Pulmonary artery endothelial cell (primary cell): Measurements from ENCODE around the gene C20orf204. TPM values are rescaled to one million over a fixed set of nuclear protein-coding genes. Genes with fewer than 3 reads are reported as not detected.
"Not testable (repeated sequence)": the region's sequence is repeated elsewhere in the genome, so short reads cannot be mapped to it uniquely, and the experiment has no call there.

Experiments
- DNase-seq: peaks from one replicate; pipeline ENCODE4 v3.0.0-alpha.2; 2011; ENCODE audit warnings: low read depth, low spot score
- total RNA-seq: library from RNA; depleted of rRNA; stranded (reverse); fragments of >200 nt; gene quantifications from 2 replicates; pipeline ENCODE4 v1.2.3, GENCODE V29; 2014

Gene C20orf204, protein sequence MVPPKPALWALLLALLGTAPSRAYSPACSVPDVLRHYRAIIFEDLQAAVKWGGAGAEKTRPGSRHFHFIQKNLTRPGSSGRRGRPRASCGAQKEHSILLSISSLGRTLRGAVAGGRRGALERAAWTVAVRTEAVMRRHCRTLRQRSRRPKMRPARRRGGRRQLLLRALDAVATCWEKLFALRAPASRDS
- total RNA-seq, result 1.7 and 1.9 TPM in 2 replicates

DNA sequence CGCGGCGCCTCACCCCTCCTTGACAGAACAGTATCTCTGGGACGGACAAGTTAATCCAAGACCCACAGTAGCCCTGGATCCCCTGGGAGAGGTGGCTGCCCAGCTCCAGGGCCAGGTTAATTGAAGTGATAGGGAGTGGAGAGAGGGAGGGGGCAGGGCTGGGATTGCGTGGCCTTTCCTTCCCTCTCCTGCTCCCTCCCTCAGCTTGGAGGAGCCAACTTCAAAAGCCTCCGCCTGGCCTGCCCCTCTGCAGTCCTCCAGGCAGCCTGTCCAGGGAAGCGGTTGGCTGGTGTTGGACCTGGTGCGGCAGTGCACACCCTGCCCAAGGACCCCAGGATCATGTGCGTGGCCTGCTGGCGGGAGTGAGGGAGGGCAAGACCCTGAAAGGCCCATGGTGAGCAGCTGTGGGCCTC lies at the start of gene C20orf204:
TSS of gene C20orf204 (plus strand) at position 250 of the 413 bp plus-strand sequence. CDS start at position 392, 142 bp downstream.
- DNase-seq, result no peak

DNA sequence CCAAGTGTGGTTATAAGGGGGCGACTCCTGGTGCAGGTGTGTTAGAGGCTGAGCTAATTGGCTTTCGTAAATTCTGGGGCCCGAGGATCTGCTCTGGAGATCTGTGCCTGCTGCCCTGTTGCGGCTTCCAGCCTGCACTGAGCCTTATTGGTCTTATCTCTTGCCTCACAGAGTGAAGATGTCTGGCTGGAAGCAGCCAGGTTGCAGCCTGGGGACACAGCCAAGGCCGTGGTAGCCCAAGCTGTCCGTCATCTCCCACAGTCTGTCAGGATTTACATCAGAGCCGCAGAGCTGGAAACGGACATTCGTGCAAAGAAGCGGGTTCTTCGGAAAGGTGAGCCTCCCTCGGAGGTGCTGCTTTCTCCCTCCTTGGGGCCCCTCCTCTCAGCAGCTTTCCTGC lies 35.1 kb upstream of the C20orf204 start:
- no peak for DNase-seq

DNA sequence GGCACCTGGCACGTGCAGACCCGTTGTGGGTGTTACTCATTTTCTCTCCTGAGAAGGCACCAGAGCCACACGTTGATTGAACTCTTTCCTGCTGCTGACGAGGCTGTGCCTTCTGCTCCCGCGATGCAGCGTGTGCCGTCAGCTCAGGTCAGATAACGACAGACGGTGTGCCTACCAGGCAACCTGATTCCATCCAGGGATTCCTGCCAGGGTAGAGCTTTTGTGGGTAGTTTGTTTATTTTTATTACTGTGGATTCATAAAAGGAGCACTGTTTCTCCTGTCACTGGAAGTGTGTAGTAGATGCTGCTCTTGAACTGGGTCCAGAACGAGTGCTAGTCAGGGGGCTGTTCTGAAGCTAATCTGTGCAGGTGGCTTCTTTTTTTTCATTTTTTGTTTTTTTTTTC lies 34.4 kb upstream of the C20orf204 start:
- no peak for DNase-seq

DNA sequence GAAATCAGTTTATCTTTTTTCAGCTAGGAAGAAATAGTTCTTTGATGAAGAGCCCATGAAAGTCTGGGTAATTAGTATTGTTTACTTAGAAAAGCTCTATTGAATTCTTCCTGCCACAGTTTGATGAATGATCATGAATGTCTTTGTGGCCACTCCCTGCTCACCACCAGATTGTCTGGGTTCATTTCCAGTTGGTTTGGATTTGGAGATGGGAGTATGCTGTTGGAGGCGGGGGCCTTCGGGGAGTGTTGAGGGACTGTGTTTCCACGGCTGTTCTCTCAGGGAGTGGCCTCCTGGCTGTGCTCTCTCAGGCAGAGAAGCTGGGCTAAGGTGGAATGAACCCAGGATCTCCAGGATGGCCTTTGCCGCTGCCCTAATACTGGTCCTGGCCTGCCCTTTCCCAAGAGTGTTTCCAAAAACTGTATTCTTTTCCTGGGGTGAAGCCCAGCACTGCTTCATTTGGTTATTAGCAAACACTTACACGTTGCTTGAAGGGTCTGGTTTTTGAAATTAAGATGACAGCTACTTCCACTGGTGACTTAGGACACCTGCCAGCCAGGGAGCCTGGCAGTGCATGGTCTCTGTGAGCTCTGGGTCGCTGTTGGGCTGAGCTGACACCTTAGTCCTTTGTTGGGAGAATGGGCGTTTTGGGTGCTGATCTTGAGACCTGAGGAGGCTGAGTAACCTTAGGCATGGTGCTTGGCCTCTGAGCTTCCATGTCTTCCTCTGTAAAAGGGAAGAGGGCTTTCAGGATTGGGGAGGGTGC lies 31.8 kb upstream of the C20orf204 start:
- DNase-seq, result no peak

DNA sequence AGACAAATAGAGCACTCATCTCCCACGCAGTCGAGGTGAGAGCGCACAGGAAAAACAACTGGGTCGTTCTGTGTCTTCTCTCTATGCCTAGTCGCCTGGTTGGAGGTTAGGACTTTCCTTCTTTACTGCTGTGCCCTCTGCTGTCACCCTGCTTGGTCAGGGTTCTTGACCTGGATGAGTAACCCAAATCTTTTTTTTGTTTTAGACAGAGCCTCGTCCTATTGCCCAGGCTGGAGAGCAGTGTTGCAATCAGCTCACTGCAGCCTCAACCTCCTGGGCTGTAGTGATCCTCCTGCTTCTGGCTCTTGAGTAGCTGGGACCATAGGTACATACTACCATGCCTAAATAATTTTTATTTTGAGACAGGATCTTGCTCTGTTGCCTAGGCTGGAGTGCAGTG lies 30.6 kb upstream of the C20orf204 start:
- no peak for DNase-seq

DNA sequence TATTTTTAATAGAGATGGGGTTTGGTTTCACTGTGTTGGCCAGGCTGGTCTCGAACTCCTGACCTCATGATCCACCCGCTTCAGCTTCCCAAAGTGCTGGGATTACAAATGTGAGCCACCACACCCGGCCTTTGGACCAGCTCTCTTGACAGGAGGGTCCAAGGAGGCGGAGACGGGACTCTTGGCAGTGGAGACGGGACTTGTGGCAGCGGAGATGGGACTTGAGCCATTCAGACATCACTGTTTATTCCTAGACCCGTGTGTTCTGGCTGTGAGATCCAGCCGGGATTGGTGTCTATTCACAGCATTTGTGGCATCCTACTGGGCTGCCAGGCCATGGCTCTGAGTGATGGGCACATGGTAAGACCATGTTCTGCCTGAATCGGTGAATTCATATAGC lies 29.5 kb upstream of the C20orf204 start:
- no peak for DNase-seq

DNA sequence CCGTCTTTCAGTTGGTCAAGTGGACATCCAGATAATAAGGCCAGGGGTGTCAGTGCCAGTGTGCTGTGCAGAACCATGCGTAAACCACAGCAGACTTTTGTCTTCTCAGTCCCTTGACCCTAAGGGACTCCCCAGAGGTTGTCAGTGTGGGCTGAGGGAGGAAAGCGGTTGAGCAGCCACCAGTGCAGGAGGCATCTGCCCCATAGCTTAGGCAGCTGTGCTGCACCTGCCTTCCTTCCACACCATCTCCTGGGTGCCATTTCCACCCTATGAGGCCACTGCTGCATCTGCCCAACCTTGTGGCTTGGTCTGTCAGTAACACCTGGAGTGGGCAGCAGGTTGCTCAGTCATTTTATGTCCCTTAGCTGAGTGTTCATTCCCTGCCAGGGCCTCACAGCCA lies 29.1 kb upstream of the C20orf204 start:
- no peak for DNase-seq

DNA sequence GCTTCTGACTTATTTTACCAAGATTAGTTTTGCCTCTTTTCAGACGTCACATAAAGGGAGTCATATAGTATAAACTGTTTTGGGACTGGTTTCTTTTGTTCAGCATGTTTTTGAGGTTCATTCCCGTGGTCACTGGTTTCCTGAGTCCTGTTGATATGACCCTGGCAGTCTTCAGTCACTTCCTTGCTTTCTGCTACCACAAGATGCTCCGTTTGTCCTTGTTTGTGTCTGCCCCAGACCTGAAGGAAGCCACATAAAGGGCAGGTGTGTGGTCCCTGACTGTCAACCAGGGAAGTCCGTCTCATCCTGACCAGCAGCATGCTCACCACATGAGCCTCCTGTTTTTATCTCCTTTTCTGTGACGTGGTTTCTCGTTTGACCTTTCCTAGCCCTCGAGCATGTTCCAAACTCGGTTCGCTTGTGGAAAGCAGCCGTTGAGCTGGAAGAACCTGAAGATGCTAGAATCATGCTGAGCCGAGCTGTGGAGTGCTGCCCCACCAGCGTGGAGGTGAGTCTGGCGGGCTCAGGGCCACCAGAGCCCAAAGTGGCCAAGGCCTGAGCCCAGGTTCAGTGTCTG lies 26.1 kb upstream of the C20orf204 start:
- DNase-seq, result no peak

DNA sequence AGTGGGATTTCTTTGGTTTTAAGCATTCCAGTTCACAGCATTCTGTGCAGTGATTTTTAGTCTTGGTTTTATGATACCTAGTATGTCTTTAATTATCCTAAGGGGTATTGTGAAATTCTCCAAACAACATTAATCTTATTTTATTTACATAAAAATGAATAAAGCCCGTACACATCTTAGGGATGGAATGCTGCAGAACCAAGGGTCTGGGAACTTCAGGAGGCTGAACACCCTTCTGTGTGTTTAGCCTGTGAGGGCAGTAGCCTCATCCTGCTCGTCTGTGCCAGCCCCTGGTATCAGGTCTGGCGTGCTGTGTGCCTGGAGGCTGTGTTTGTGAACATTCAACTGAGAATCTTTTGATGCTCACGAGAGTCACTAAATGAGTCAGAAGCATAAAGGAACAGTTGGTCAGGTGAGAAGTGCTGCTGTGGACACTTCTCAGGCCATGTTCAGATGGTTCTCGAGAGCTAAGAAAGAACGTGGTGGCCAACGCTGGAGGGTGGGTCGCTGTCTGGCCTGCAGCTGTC lies 25.2 kb upstream of the C20orf204 start:
- DNase-seq, result no peak

DNA sequence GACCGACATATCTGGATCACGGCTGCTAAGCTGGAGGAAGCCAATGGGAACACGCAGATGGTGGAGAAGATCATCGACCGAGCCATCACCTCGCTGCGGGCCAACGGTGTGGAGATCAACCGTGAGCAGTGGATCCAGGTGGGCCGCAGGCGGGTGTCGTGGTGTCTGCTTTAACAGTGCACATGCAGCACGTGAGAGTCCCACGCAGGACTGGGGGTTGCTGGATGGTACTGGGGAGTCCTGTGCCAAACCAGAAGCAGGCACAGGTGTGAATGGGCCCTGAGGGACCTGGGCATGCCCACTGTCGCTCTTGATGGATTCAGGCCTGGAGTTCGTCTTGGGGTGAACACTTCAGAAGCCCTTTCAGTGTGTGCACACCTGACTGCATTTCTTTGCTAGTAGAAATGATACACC lies 24.6 kb upstream of the C20orf204 start:
- DNase-seq, result no peak

DNA sequence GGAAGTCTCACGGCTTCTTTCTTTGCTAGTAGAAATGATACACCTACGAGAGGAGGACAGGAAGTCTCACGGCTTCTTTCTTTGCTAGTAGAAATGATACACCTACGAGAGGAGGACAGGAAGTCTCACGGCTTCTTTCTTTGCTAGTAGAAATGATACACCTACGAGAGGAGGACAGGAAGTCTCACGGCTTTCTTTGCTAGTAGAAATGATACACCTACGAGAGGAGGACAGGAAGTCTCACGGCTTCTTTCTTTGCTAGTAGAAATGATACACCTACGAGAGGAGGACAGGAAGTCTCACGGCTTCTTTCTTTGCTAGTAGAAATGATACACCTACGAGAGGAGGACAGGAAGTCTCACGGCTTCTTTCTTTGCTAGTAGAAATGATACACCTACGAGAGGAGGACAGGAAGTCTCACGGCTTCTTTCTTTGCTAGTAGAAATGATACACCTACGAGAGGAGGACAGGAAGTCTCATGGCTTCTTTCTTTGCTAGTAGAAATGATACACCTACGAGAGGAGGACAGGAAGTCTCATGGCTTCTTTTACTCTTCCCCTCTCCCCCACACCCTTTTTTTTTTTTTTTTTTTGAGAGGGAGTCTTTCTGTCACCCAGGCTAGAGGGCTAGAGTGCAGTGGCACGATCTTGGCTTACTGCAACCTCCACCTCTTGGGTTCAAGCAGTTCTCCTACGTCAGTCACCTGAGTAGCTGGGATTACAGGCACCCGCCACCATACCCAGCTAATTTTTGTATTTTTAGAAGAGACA lies 23.4 kb upstream of the C20orf204 start:
- not testable (repeated sequence) for DNase-seq

DNA sequence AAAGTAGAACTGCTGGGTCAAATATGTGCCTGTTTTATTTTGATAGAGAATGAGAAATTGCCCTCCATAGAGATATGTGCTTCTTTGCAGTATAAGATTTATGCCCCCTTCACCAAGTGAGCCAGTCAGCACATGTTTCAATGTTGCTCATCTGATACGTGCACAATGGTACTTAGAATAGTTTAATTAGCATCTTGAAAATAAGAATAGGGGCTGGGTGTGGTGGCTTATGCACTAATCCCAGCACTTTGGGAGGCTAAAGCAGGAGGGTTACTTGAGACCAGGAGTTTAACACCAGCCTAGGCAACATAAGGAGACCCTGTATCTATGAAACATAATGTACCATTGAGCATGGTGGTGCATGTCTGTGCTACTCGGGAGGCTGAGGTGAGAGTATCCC lies 20.3 kb upstream of the C20orf204 start:
- no peak for DNase-seq

DNA sequence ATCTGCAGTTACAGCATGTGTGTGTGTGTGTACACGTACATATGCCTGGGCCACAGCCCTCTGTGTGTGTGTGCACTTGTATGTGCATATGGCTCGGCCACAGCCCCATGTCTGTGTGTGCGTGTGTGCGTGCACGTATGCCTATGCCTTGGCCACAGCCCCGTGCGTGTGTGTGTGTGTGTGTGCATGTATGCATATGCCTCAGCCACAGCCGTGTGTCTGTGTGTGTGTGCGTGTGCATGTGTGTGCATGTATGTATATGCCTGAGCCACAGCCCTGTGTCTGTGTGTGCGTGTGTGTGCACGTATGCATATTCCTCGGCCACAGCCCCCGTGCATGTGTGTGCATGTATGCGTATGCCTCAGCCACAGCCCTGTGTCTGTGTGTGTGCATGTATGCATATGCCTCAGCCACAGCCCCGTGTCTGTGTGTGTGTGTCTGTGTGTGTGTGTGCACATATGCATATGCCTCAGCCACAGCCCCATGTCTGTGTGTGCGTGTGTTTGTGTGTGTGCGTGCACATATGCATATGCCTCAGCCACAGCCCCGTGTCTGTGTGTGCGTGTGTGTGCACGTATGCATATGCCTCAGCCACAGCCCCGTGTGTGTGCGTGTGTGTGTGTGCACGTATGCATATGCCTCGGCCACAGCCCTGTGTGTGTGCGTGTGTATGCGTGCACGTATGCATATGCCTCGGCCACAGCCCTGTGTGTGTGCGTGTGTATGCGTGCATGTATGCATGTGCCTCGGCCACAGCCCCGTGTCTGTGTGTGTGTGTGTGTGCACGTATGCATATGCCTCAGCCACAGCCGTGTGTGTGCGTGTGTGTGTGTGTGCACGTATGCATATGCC lies 14.6 kb upstream of the C20orf204 start:
- no peak for DNase-seq

DNA sequence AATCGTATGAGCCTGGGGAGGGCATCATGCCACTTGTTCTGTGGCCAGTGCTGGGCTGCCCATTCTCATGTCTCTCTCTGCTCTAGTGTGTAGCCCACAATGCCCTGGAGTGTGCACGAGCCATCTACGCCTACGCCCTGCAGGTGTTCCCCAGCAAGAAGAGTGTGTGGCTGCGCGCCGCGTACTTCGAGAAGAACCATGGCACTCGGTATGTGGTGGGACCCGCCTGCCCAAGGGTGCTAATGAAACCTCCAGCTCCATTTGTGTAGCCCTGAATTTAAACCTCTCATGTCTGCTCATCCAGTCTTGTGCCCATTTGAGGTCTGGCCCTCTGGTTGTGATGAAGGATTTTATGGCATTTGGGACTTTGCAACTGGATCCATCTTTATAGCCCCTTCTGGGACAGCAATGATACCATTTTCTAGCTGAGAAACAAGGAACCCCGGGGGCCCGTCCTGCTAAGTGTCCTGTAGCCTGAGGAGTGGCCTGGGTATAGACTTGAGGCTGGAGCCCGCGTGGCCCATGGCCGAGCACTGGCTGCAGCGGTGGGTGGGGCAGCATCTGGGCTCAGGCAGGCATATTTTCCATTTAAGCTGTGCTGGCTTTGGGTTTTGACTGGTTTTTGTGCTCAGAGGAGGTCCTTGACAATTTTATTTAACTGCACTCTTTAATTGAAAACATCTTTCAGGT lies 13.2 kb upstream of the C20orf204 start:
- no peak for DNase-seq

DNA sequence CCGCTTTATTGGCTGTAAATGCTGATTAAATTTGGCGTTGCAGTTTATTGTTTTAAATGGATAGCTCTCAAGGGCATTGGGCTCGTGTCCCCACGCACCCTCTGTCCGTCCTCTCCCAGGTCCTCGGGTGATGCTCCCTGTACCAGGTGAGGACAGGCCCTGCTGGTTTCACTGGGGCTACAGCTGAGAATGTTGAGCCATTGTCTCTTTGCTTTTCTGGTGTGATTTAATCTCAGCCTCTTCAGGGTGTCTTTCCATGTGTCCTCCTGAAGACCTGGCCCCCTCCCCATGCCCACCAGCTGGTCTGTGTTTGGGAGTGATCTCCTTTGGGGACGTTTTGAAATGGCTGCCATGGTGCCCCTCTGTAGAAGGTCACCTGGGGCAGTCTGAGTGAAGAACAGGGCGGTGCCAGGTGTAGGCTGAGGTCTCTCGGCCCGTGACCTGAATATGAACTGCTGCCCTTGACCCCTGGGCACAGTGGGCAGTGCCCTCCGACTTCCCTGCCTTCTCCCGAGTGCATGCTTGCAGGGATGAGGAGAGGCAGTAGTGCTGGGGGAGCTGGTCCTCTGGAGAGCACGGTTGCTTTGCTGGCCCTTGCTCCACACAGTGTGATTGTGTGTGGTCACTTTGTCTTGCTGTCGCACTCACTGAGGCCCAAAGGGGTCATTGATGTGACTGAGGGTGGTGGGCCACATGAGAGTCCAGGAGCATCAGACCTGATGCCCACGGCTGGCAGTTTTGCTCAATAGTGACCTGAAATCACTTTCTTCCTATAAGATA lies 12.4 kb upstream of the C20orf204 start:
- no peak for DNase-seq

DNA sequence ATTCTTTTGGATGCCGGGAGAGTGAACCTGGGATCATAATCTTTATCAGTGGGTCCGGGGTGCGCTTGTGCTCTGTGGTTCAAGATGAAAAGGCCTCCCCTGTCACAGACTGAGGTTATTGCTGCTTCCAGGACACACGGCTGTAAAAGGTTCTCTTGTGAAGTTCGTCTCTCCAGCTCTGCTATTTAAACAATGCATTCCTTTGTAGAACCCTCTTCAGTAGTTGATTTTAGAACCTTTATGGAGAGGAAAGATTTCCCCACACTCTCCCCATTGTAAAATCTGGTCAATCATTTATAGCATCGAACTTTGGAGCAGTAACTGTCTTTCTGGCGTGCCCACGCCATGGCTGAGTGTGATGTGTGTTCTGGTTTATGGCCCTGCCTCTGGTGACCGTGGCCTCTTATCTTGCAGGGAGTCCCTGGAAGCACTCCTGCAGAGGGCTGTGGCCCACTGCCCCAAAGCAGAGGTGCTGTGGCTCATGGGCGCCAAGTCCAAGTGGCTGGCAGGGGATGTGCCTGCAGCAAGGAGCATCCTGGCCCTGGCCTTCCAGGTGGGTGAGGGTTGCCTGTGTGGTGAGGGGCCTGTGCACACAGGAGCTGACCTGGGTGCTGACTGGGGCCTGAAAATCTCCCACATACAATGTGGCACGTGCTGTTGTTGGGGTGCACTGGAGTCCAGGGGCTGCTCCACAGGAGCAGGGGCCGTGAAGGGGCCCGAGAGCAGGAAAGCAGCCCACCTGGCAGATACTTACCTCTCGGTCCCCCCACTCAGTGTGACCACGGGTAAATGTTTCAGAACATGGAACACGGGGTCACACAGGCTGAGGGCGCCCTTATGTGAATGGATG lies 11.6 kb upstream of the C20orf204 start:
- DNase-seq, result no peak

DNA sequence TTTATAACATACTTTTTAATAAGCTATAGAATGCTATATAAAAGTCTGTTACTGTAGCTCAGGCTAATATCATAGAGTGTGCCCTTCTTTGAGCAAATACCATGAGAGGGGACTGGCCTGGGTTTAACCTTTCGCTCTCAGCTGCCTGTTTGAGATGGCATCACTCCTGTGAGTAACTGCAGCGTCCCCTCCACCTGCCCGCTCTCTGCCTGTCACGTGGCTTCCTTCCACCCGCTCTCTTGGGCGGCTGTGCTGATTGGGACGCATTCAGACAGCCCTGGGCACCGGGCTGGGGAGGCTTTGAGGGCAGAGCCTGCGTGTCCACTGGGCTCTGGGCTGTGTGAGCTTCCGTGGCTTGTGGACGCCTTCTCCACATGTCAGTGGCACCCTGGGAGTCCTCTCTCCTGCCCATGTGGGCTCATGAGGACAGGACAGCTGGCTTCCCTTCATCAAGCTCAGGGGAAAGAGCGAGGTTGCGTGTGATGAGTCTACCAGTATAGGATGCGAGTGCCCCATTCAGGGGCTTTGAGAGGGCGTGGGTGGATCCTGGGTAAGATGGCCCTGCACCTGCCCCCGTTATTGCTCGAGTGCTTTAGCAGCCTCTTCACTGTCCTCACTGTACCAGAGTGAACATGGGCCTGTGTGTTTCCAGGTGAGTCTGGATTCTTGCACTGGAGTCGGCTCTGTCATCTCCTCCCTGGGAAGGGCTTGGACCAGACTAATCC lies 10.7 kb upstream of the C20orf204 start:
- no peak for DNase-seq
